Left lung (tissue), 14 donors: ENCODE data around the gene ARHGAP40. TPM values are rescaled to one million over a fixed set of nuclear protein-coding genes. Genes with fewer than 3 reads are reported as not detected.

ENCODE experiments used
- ATAC-seq: fragments of 200-7000 bp; cut with Tn5 transposase; one replicate; pipeline ENCODE4 v1.9.1; 2020; ENCODE audit warnings: moderate library complexity
- DNase-seq, 4 donors: peaks; one replicate each; pipeline ENCODE4 v3.0.0-alpha.2; 2013 to 2020
- H3K27ac ChIP-seq, 2 donors: fragments of 200-600 bp; sonication (generic) in 1 of 2; one replicate each; pipeline versions ENCODE4 v1.5.0 to v1.8.0; 2020 to 2021
- H3K27me3 ChIP-seq, 2 donors: fragments of 200-600 bp; sonication (generic) in 1 of 2; one replicate each; pipeline versions ENCODE4 v1.5.0 to v1.8.0; 2020 to 2021
- H3K36me3 ChIP-seq, 2 donors: fragments of 200-600 bp; sonication (generic) in 1 of 2; one replicate each; pipeline versions ENCODE4 v1.5.0 to v1.8.0; 2020 to 2021
- H3K4me1 ChIP-seq, 2 donors: fragments of 200-600 bp; one replicate each; pipeline ENCODE4 v1.8.0; 2021
- H3K4me3 ChIP-seq, 2 donors: fragments of 200-600 bp; sonication (generic) in 1 of 2; one replicate each; pipeline versions ENCODE4 v1.5.0 to v1.8.0; 2020 to 2021; ENCODE audit warnings: mild to moderate bottlenecking in 1 of 2
- H3K9me3 ChIP-seq, 2 donors: fragments of 200-600 bp; sonication (generic) in 1 of 2; one replicate each; pipeline versions ENCODE4 v1.5.0 to v1.8.0; 2020 to 2021
- intact Hi-C, 2 donors: fragments of 100-400 bp; cut with DNase I; formaldehyde crosslinking; loops; one replicate each; pipeline versions ENCODE4 v1.11.2 to v1.14.2; 2022
- long read RNA-seq, 12 donors: library from polyadenylated mRNA in 2 of 12; unstranded in 2 of 12; transcript quantifications; one replicate each; pipeline ENCODE4 v2.0.0 and lab custom pipeline, GENCODE V29; 2019 to 2026
- polyA plus RNA-seq, 6 donors: library from polyadenylated mRNA; unstranded; fragments of 120-200 nt; gene quantifications; one replicate each; pipeline ENCODE4 v1.2.1, GENCODE V29; 2013; ENCODE audit not compliant: insufficient read length in 6 of 6
- total RNA-seq, 2 donors: library from RNA; stranded (reverse); fragmentation: NEBNext Ultra II Directional; extraction: Animal tissue kit (Norgen Biotek cat#: 25700); gene quantifications; one replicate each; pipeline ENCODE4 v1.2.1, GENCODE V29; 2021
- TF ChIP-seq, protein P1 (sequence below), 2 donors: fragments of 200-600 bp; sonication (generic) in 1 of 2; IDR thresholded peaks; one replicate each; pipeline versions ENCODE4 v1.5.0 to v1.8.0; 2021; ENCODE audit warnings: antibody characterized with exemption in 2 of 2
- donor health status: DM: no; HTN: yes; CAD: no.
- donor health status: DM: no; HTN: no; CAD: no.

Gene ARHGAP40
- total RNA-seq (under 1 TPM in 1 of 2 donors, not detected in 1; 0.44 TPM), polyA plus RNA-seq (under 1 TPM; 0.13 to 0.62 (median 0.40) TPM)
- long read RNA-seq, donor 1, result 0 reads
- long read RNA-seq, donor 2, result 0 reads
- long read RNA-seq, donor 3, result 0 reads
- long read RNA-seq, donor 4, result 0 reads
- long read RNA-seq, donor 5, result 0 reads
- long read RNA-seq, donor 6, result 0 reads
- long read RNA-seq, donor 7, result 0 reads
- long read RNA-seq, donor 8, result 0 reads
- long read RNA-seq, donor 9, result 0 reads
- long read RNA-seq, donor 10, result 0 reads
- long read RNA-seq, donor 11, result 0 reads
- long read RNA-seq, donor 12, result 0 reads

DNA sequence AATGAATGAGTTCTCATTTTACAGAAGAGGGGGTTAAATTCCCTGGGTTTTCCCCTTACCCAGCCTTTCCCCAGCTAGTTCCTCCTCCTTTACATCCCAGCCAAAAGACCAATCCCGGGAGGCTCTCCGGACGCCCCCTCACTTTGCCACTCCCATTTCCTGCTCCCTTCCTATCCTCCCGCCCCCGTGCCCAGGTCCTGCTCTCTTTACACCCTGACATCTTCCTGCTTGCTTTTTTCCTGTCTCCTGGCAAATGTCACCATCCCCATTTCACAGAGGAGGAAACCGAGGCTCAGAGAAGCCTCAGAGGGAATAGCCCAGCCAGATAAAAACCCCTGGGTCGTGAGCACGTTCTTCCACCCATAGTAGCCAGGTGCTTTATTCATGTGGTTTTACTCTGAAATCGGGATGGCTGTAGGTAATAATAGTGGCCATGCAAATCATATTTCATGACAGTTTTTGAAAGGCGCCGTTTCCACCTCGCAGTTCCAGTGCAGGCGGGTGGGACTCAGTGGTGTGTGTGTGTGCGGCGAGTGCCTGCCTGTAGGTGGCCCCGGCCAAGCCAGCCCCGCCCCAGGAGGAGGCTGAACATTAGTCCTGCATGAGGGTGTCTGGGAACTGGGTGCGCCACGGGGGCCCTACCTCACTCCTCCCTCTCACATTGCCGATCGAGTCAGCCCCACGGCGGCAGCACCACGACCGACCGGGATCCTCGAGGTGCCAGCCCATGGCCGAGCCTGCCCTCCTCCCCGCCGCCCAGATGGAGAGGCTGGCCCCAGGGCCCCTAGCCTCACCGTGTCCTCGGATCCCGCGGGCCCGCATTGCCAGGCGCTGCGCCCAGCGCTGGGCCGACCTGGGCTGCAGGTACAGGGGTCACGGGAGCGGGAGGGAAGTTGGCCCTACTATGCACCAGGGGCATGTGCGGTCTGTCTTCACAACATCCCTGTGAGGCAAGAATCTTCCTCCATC lies at the start of gene ARHGAP40:
TSS of gene ARHGAP40 (plus strand) at position 594 of the 969 bp plus-strand sequence.
- Histone ChIP-seq H3K27me3 (peaks cover 20 to 66% of the 10 kb centered on the region in 2 donors), H3K27ac (no peak within 1 kb of the TSS), H3K9me3 (no peaks in the 10 kb centered on the region), H3K36me3 (no peaks in the 10 kb centered on the region), H3K4me1 (no peaks in the 10 kb centered on the region), H3K4me3 (no peak within 1 kb of the TSS)
- intact Hi-C loops, result no loop called here
- DNase-seq (peak in 2 of 4 donors; percentile 13 to 79), ATAC-seq (peak; percentile 65)
- TF ChIP-seq, protein P1, sequence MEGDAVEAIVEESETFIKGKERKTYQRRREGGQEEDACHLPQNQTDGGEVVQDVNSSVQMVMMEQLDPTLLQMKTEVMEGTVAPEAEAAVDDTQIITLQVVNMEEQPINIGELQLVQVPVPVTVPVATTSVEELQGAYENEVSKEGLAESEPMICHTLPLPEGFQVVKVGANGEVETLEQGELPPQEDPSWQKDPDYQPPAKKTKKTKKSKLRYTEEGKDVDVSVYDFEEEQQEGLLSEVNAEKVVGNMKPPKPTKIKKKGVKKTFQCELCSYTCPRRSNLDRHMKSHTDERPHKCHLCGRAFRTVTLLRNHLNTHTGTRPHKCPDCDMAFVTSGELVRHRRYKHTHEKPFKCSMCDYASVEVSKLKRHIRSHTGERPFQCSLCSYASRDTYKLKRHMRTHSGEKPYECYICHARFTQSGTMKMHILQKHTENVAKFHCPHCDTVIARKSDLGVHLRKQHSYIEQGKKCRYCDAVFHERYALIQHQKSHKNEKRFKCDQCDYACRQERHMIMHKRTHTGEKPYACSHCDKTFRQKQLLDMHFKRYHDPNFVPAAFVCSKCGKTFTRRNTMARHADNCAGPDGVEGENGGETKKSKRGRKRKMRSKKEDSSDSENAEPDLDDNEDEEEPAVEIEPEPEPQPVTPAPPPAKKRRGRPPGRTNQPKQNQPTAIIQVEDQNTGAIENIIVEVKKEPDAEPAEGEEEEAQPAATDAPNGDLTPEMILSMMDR (IDR thresholded peaks at IDR 0.05), result no peak

DNA sequence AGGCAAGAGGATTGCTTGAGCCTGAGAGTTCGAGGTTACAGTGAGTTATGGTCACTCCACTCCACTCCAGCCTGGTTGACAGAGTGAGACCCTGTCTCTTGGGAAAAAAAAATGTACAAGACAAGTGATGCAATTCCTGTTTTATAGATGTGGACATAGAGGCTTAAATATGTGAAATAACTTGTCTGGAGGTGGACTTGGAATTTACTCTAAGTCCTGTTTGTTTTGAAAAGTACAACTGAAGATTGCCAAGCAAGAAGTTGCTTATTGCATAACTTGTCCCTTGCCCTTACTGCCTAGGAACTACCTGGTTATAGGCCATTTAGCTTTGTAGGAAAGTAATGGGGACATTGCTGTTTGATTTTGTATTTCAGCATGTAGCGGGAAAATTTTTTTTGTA lies 46.6 kb upstream of the ARHGAP40 start:
- Histone ChIP-seq H3K4me1 (no peaks in the 10 kb centered on the region), H3K27ac (no peak overlapping the region), H3K4me3 (no peak overlapping the region), H3K27me3 (no peaks in the 10 kb centered on the region), H3K9me3 (no peaks in the 10 kb centered on the region), H3K36me3 (peaks cover 2 to 98% of the 10 kb centered on the region in 2 donors)
- no peak for DNase-seq
- TF ChIP-seq, protein P1 (IDR thresholded peaks at IDR 0.05), result no peak
- intact Hi-C loops, result no loop called here
- ATAC-seq, result no peak

DNA sequence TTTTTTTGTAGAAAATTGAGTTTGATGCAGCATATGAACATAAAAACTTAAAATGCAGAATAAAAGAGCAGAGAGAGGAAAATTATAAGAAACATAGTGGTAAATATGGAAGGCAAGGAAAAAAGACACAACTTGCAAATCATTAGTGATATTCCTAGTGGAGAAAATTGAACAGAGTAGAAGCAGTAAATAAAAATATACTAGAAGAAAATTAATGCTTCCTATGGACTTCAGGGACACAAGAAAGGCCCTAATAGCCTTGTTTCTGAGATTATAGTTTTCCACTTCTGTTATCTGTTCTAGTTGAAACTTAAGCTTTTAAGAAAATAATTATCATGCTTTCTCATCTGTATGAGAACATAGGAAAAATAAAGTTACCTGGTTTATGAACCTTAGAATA lies 46.2 kb upstream of the ARHGAP40 start:
- Histone ChIP-seq H3K27ac (no peak overlapping the region), H3K4me1 (no peaks in the 10 kb centered on the region), H3K4me3 (no peak overlapping the region), H3K27me3 (no peaks in the 10 kb centered on the region), H3K36me3 (peaks cover 2 to 98% of the 10 kb centered on the region in 2 donors), H3K9me3 (no peaks in the 10 kb centered on the region)
- TF ChIP-seq, protein P1 (IDR thresholded peaks at IDR 0.05), result no peak
- ATAC-seq (no peak), DNase-seq (no peak)
- intact Hi-C loops, result no loop called here

DNA sequence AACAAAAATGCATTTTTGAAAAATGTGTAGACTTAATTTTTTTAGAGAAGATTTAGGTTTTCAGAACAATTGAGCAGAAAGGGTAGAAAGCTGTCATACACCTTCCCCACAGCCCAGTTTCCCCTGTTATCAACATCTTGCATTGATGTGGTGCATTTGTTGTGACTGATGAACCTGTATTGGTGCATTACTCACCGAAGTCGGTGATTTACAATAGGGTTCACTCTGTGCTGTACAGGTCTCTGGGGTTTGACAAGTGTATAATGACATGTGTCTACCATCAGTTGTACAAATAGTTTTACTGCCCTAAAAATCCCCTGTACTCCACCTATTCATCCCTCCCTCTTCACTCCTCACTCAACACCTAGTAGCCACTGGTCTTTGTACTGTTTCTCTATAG lies 44.4 kb upstream of the ARHGAP40 start:
- no peak overlapping the region for H3K4me3 ChIP-seq
- TF ChIP-seq, protein P1 (IDR thresholded peaks at IDR 0.05), result no peak
- no peak for DNase-seq
- H3K36me3 ChIP-seq, result peaks cover 2 to 98% of the 10 kb centered on the region in 2 donors
- intact Hi-C loops, result no loop called here
- no peaks in the 10 kb centered on the region for H3K27me3 ChIP-seq
- no peaks in the 10 kb centered on the region for H3K9me3 ChIP-seq
- H3K27ac ChIP-seq, result no peak overlapping the region
- no peaks in the 10 kb centered on the region for H3K4me1 ChIP-seq
- ATAC-seq, result no peak
